ENCODE measurements around the gene UBL5.

- TF ChIP-seq CTCF (IDR thresholded peaks at IDR 0.05; ENCODE audit: insufficient read depth, low read depth, low read length) (no peak), EZH2 (IDR thresholded peaks at IDR 0.05; ENCODE audit: insufficient read depth, low read length) (no peak)
These were observed 22.1 kb downstream of the UBL5 start for GRCh38 chr19:9849791-9850190.

Measured in astrocyte (in vitro differentiated cells and primary cell).